Peyer's patch (tissue), 4 donors: ENCODE measurements around the gene ARHGEF4. TPM values are rescaled to one million over a fixed set of nuclear protein-coding genes. Genes with fewer than 3 reads are reported as not detected.

Source experiments
- DNase-seq, 3 donors: peaks; one replicate each; pipeline ENCODE4 v3.0.0-alpha.2; 2017 to 2019
- H3K27ac ChIP-seq, 4 donors: fragments of 200-600 bp; sonication (generic); one replicate each; pipeline ENCODE4 v1.5.1; 2016 to 2019
- H3K27me3 ChIP-seq, 2 donors: fragments of 200-600 bp; sonication (generic); one replicate each; pipeline ENCODE4 v1.5.1; 2019
- H3K36me3 ChIP-seq, 3 donors: fragments of 200-600 bp; sonication (generic); one replicate each; pipeline ENCODE4 v1.5.1; 2016 to 2019
- H3K4me1 ChIP-seq, 4 donors: fragments of 200-600 bp; sonication (generic); one replicate each; pipeline ENCODE4 v1.5.1; 2016 to 2019
- H3K4me3 ChIP-seq, 4 donors: fragments of 200-600 bp; sonication (generic); 1 replicate in 3 of 4; 2 replicates in 1 of 4; pipeline ENCODE4 v1.5.1; 2016 to 2019; ENCODE audit warnings: mild to moderate bottlenecking in 1 of 4
- H3K9me3 ChIP-seq, 4 donors: fragments of 200-600 bp; sonication (generic); one replicate each; pipeline ENCODE4 v1.5.1; 2016 to 2019; ENCODE audit warnings: mild to moderate bottlenecking in 1 of 4
- POLR2A ChIP-seq, 2 donors: fragments of 450-650 bp; IDR thresholded peaks; one replicate each; pipeline ENCODE4 v1.5.1; 2017; ENCODE audit warnings: antibody characterized with exemption in 2 of 2, mild to moderate bottlenecking in 2 of 2, moderate library complexity in 2 of 2
- total RNA-seq, 4 donors: library from RNA; depleted of rRNA; stranded (reverse); fragments of >200 nt; gene quantifications; one replicate each; pipeline ENCODE4 v1.1.0, GENCODE V29; 2016
- TF ChIP-seq, protein P1 (sequence below), 6 experiments: fragments of 450-650 bp in 4 of 6; fragments of 200-600 bp in 2 of 6; sonication (generic) in 1 of 6; IDR thresholded peaks; one replicate each; pipeline ENCODE4 v1.5.1; 2017 to 2019; ENCODE audit warnings: antibody characterized with exemption in 6 of 6, mild to moderate bottlenecking in 3 of 6, moderate library complexity in 1 of 6

ARHGEF4 gene
- total RNA-seq, 4 donors from 2014 or later, result 1.1 to 10.7 (median 1.6) TPM

DNA sequence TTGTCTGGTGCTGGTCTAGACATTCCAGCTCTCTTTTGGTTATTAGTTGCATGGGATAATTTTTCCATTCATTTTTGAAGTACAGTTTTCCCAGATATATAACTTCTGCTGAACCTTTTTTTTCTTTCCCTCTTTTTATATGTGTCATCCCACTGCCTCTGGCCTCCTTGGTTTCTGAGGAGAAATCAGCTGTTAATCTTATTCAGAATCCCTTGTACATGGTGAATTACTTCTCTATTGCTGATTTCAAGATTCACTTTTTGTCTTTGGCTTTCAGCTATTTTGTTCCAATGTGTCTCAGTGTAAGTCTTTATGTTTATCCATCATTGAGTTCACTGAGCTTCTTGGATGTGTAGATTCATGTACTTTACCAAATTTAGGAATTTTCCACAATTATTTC is 99.7 kb downstream of the ARHGEF4 start:
- no peak for DNase-seq
- Histone ChIP-seq H3K27me3 (no peaks in the 10 kb centered on the region), H3K36me3 (no peaks in the 10 kb centered on the region), H3K4me3 (no peak overlapping the region), H3K9me3 (no peaks in the 10 kb centered on the region), H3K27ac (no peak overlapping the region), H3K4me1 (no peaks in the 10 kb centered on the region)
- TF ChIP-seq, protein P1, sequence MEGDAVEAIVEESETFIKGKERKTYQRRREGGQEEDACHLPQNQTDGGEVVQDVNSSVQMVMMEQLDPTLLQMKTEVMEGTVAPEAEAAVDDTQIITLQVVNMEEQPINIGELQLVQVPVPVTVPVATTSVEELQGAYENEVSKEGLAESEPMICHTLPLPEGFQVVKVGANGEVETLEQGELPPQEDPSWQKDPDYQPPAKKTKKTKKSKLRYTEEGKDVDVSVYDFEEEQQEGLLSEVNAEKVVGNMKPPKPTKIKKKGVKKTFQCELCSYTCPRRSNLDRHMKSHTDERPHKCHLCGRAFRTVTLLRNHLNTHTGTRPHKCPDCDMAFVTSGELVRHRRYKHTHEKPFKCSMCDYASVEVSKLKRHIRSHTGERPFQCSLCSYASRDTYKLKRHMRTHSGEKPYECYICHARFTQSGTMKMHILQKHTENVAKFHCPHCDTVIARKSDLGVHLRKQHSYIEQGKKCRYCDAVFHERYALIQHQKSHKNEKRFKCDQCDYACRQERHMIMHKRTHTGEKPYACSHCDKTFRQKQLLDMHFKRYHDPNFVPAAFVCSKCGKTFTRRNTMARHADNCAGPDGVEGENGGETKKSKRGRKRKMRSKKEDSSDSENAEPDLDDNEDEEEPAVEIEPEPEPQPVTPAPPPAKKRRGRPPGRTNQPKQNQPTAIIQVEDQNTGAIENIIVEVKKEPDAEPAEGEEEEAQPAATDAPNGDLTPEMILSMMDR (IDR thresholded peaks at IDR 0.05), result no peak
- TF ChIP-seq POLR2A (IDR thresholded peaks at IDR 0.05), result no peak

DNA sequence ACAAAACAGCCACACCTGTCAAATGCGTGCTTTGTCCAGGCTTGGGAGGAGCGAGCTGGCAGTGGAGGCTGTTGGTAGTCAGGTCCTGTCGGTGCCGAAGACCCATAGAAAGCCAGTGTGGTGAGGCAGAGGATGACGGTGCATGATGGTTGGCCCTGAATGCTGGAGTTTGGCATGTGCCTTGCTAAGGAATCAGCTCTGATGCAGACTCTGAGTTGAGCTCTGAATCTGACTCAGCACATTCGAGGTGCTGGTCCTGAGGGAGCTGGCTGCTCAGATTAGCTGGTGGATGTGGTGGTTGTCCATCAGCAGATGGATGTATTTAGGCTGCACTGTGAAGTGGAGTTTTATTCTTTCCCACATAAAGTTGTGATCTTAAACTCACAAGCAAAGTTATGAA is 111.3 kb downstream of the ARHGEF4 start:
- H3K36me3 ChIP-seq, result no peaks in the 10 kb centered on the region
- H3K4me3 ChIP-seq, result no peak overlapping the region
- no peak overlapping the region for H3K27ac ChIP-seq
- H3K9me3 ChIP-seq, result peaks cover 0 to 9% (median 4%) of the 10 kb centered on the region in 4 donors
- H3K27me3 ChIP-seq, result no peaks in the 10 kb centered on the region
- TF ChIP-seq, protein P1 (IDR thresholded peaks at IDR 0.05), result no peak
- TF ChIP-seq POLR2A (IDR thresholded peaks at IDR 0.05), result no peak
- no peak for DNase-seq
- no peaks in the 10 kb centered on the region for H3K4me1 ChIP-seq

DNA sequence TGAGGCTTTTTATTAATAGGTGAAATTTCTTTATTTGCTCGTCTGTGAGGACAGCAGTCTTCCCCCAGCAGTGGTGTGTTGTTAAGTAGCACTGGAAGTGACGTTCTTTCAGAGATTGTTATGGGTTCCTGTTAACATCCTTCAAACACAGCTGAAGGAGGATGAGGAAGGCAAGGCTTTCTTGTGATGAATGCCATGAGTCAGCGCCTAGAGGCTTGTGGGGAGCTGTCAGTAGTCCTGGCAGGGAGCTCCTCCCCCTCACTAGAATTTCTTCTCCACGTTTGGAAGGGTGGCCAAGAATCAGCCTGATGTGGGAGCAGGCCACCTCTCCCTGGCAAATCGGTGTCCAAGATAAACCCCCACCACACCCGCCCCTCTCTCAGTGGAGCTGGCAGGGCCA is 113.2 kb downstream of the ARHGEF4 start:
- no peaks in the 10 kb centered on the region for H3K4me1 ChIP-seq
- DNase-seq, result no peak
- no peak overlapping the region for H3K4me3 ChIP-seq
- no peak for TF ChIP-seq POLR2A (IDR thresholded peaks at IDR 0.05)
- TF ChIP-seq, protein P1 (IDR thresholded peaks at IDR 0.05), result no peak
- no peak overlapping the region for H3K27ac ChIP-seq
- no peaks in the 10 kb centered on the region for H3K36me3 ChIP-seq
- peaks cover 0 to 5% (median 2%) of the 10 kb centered on the region in 4 donors for H3K9me3 ChIP-seq
- H3K27me3 ChIP-seq, result no peaks in the 10 kb centered on the region

DNA sequence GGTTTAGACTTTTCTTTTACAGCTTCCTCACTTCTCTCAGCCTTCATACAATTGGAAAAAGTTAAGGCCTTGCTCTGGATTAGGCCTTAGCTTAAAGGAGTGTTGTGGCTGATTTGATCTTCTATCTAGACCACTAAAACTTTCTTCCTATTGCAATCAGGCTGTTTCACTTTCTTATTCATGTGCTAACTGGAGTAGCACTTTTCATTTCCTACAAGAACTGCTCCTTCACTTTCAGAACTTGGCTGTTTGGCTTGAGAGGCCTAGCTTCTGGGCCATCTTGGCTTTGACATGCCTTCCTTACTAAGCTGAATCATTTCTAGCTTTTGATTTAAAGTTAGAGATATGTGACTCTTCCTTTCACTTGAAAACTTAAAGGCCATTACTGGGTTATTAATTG is 114.3 kb downstream of the ARHGEF4 start:
- no peaks in the 10 kb centered on the region for H3K27me3 ChIP-seq
- H3K36me3 ChIP-seq, result no peaks in the 10 kb centered on the region
- TF ChIP-seq, protein P1 (IDR thresholded peaks at IDR 0.05), result no peak
- TF ChIP-seq POLR2A (IDR thresholded peaks at IDR 0.05), result no peak
- no peaks in the 10 kb centered on the region for H3K4me1 ChIP-seq
- no peak overlapping the region for H3K4me3 ChIP-seq
- no peak for DNase-seq
- H3K27ac ChIP-seq, result no peak overlapping the region
- H3K9me3 ChIP-seq, result no peaks in the 10 kb centered on the region

DNA sequence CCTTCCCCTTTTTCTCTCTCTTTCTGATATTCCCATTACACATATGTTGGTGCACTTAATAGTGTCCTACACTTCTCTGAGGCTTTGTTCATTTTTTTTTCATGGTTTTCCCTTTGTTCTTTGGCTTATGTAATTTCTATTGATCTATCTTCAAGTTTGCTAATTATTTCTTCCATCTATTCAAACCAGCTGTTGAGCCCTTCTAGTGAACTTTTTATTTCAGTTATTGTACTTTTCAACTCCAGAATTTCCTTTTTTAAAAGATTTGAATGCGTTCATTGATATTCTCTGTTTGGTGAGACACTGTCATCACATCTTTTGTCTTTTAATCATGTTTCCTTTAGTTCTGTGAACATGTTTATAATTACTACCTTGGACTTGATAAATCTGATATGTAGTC is 118.2 kb downstream of the ARHGEF4 start:
- no peak overlapping the region for H3K27ac ChIP-seq
- TF ChIP-seq POLR2A (IDR thresholded peaks at IDR 0.05), result no peak
- TF ChIP-seq, protein P1 (IDR thresholded peaks at IDR 0.05), result no peak
- H3K4me3 ChIP-seq, result no peak overlapping the region
- H3K36me3 ChIP-seq, result no peaks in the 10 kb centered on the region
- no peaks in the 10 kb centered on the region for H3K9me3 ChIP-seq
- no peaks in the 10 kb centered on the region for H3K27me3 ChIP-seq
- no peak for DNase-seq
- H3K4me1 ChIP-seq, result no peaks in the 10 kb centered on the region

DNA sequence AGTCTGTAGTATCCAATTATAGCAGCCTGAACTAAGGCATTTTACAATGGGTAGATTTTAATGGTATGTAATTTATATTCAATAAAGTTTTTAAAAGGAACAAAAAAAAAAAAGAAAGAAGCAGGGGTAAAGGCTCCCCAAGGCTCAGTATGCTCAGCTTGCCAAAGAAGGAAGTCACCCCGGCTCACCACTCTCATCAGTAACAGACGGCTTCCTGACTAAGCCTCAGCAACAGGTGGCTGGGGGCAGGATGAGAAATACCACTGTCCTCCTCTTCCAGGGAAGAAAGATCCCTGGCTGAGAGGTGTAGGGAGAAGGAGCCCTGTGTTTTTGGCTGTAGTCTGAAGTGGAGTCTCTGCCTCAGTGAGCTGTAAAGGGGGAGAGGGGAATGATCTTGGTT is 121.2 kb downstream of the ARHGEF4 start:
- no peak overlapping the region for H3K4me3 ChIP-seq
- no peaks in the 10 kb centered on the region for H3K9me3 ChIP-seq
- no peak for TF ChIP-seq POLR2A (IDR thresholded peaks at IDR 0.05)
- TF ChIP-seq, protein P1 (IDR thresholded peaks at IDR 0.05), result no peak
- DNase-seq, result no peak
- H3K36me3 ChIP-seq, result no peaks in the 10 kb centered on the region
- H3K27me3 ChIP-seq, result no peaks in the 10 kb centered on the region
- no peak overlapping the region for H3K27ac ChIP-seq
- no peaks in the 10 kb centered on the region for H3K4me1 ChIP-seq
